Naive B cell (primary cell): ENCODE results near the gene CTNNA1. TPM values are rescaled to one million over a fixed set of nuclear protein-coding genes. Genes with fewer than 3 reads are reported as not detected.
"Not testable (repeated sequence)": the region's sequence is repeated elsewhere in the genome, so short reads cannot be mapped to it uniquely, and the experiment has no call there.

ENCODE experiments used
- ATAC-seq, 2 donors: fragments of 150-1000 bp; cut with Tn5 transposase; 2 replicates each; pipeline ENCODE4 v1.10.0; 2021; ENCODE audit warnings: low read depth in 2 of 2, mild to moderate bottlenecking in 2 of 2, moderate library complexity in 2 of 2
- DNase-seq: peaks from one replicate; pipeline ENCODE4 v3.0.0; 2022
- H3K27ac Mint-ChIP-seq, 6 donors: one replicate each; pipeline ENCODE4 v1.8.0; 2020 to 2022; ENCODE audit warnings: mild to moderate bottlenecking in 6 of 6, mixed read lengths in 6 of 6, moderate library complexity in 5 of 6, inconsistent platforms in 2 of 6
- H3K27me3 Mint-ChIP-seq, 3 donors: one replicate each; pipeline ENCODE4 v1.8.0; 2021 to 2022; ENCODE audit warnings: mixed read lengths in 3 of 3, mild to moderate bottlenecking in 1 of 3
- H3K36me3 Mint-ChIP-seq, 2 donors: one replicate each; pipeline ENCODE4 v1.8.0; 2020 to 2022; ENCODE audit warnings: mixed read lengths in 2 of 2, inconsistent platforms in 1 of 2, mild to moderate bottlenecking in 1 of 2
- H3K4me1 Mint-ChIP-seq, 3 donors: one replicate each; pipeline ENCODE4 v1.8.0; 2020 to 2022; ENCODE audit warnings: mixed read lengths in 3 of 3, inconsistent platforms in 1 of 3, mild to moderate bottlenecking in 1 of 3, moderate library complexity in 1 of 3
- H3K4me3 Mint-ChIP-seq, 8 donors: one replicate each; pipeline ENCODE4 v1.8.0; 2020 to 2022; ENCODE audit warnings: mild to moderate bottlenecking in 8 of 8, mixed read lengths in 8 of 8, moderate library complexity in 8 of 8, inconsistent platforms in 2 of 8
- H3K9me3 Mint-ChIP-seq, 7 donors: one replicate each; pipeline ENCODE4 v1.8.0; 2020 to 2022; ENCODE audit warnings: mixed read lengths in 7 of 7, mild to moderate bottlenecking in 5 of 7, inconsistent platforms in 2 of 7, moderate library complexity in 1 of 7
- polyA plus RNA-seq, 6 donors: library from polyadenylated mRNA; unstranded; fragments of 300-500 nt; fragmentation: Illumina TruSeq; gene quantifications; one replicate each; pipeline ENCODE4 v1.2.3, GENCODE V29; 2021; ENCODE audit warnings: low read depth in 6 of 6

CTNNA1 gene
- polyA plus RNA-seq, 6 donors from 2014 or later, result 18.8 to 25.8 (median 23.7) TPM

DNA sequence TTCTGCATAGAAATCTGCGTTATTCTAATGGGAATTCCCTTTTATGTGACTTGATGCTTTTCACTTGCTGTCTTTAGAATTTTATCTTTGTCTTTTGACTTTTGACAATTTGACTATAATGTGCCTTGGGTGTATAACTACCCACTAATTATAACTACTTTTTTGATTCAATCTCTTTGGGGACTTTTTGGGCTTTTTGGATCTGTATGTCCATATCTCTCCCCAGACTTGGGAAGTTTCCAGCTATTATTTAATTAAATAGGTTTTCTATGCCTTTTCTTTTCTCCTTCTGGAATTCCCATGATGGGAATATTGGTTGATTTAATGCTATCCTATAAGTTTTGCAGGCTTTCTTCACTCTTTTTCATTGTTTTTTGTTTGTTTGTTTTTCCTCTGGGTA lies 64.0 kb downstream of the CTNNA1 start:
- peak overlapping the region in 1 of 6 donors; percentile 28 for H3K27ac Mint-ChIP-seq
- peaks cover 0 to 2% (median 0%) of the 10 kb centered on the region in 3 donors for H3K4me1 Mint-ChIP-seq
- peaks cover 19 to 26% of the 10 kb centered on the region in 2 donors for H3K36me3 Mint-ChIP-seq
- DNase-seq, result no peak
- no peak overlapping the region for H3K4me3 Mint-ChIP-seq
- no peak for ATAC-seq
- no peaks in the 10 kb centered on the region for H3K9me3 Mint-ChIP-seq
- H3K27me3 Mint-ChIP-seq, result no peaks in the 10 kb centered on the region

DNA sequence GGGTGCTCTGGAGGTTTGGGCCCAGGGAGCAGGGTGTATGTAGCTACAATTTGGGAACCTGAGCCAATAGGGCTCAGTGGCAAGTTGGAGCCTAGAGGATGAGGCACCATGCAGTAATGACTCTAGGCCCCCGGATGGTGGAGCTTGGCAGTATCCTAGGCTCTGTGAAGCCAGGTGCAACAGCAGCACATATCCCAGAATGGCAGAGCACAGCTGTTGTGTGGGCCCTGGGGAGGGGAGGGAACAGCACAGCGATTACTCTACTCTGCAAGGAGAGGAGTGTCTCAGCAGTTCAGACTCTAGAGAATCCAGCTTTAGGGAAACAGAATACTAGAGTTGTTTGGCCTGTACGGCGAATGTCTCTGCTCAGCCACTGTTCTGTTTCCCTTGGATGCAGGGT lies 65.9 kb downstream of the CTNNA1 start:
- DNase-seq (no peak), ATAC-seq (no peak)
- H3K27ac Mint-ChIP-seq, result peak overlapping the region in 1 of 6 donors; percentile 53
- no peaks in the 10 kb centered on the region for H3K27me3 Mint-ChIP-seq
- no peaks in the 10 kb centered on the region for H3K9me3 Mint-ChIP-seq
- H3K4me1 Mint-ChIP-seq, result peaks cover 0 to 2% (median 0%) of the 10 kb centered on the region in 3 donors
- H3K4me3 Mint-ChIP-seq, result no peak overlapping the region
- peaks cover 6 to 26% of the 10 kb centered on the region in 2 donors for H3K36me3 Mint-ChIP-seq

DNA sequence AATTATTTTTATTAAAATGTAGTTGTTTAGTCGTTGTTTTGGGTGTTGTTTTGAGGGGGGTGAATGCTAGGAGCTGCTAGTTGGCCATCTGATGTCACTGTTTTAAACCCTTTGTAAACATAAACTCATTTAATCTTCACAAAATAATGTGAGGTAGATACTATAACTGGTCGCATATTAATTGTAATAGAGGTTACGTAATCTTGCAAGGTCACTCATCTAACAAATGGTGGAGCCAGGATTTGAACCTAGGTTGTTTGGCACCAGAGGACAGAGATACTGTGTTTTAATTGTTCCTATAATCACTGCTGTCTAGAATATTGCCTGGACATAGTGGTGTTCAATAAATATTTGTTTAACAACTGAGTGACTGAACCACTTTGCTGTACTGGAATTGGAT lies 67.5 kb downstream of the CTNNA1 start:
- Mint-ChIP-seq H3K4me1 (no peaks in the 10 kb centered on the region), H3K27me3 (no peaks in the 10 kb centered on the region), H3K9me3 (no peaks in the 10 kb centered on the region), H3K27ac (no peak overlapping the region), H3K4me3 (no peak overlapping the region), H3K36me3 (peaks cover under 1 to 19% of the 10 kb centered on the region in 2 donors)
- DNase-seq, result no peak
- ATAC-seq, result no peak

DNA sequence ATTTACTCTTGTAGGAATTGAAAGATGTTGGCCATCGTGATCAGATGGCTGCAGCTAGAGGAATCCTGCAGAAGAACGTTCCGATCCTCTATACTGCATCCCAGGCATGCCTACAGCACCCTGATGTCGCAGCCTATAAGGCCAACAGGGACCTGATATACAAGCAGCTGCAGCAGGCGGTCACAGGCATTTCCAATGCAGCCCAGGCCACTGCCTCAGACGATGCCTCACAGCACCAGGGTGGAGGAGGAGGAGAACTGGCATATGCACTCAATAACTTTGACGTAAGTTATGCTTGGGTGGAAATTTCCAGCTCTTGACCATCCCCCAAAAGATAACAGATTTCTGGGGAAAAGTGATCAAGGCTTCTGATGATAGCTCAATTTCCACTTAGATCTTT lies 71.3 kb downstream of the CTNNA1 start:
- Mint-ChIP-seq H3K4me1 (no peaks in the 10 kb centered on the region), H3K27me3 (no peaks in the 10 kb centered on the region), H3K4me3 (no peak overlapping the region), H3K27ac (no peak overlapping the region), H3K9me3 (no peaks in the 10 kb centered on the region), H3K36me3 (peaks cover 0 to 10% of the 10 kb centered on the region in 2 donors)
- ATAC-seq (no peak), DNase-seq (no peak)

DNA sequence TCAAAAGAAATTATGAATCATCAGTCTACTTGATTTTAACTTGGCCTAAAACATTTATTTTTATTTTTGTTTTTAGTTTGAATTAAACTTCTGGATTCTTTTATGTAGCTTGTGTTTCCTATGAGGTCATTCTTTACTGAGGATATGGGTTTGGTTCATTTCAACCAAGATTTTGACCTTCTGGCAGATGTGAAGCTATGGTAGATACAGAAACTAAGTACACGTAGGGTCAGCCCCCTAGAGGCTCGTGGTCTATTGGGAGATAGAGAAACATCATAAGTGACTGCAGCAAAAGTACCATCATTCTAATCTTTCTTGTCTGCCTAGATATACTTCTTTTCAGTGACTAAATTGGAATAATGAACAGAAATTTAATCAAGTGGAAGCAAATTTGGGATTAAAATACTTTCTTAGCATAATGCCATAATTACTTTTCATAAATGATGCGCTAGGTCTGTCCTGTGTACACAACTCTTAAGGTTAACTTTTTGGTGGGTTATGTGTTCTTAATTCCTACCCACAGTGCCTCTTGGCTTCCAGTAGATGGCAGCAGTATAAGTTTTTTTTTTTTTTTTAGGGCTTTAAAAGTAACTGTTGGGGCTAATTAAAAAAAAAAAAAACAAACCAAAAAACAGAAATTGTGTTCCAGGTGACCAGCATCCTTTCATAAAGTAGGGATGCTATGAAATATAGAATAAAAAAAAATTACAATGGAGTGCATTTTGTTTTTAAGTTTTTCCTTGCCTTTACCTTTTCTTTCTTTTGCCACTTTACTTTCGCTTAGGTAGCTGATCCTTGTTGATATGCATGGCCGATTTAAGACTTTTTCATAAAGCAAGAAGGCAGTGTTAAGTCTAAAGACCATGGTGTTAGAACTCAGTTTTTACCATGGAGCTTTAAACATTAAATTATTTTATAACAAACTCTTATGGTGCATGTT lies 72.0 kb downstream of the CTNNA1 start:
- peaks cover 0 to 10% of the 10 kb centered on the region in 2 donors for H3K36me3 Mint-ChIP-seq
- peak; percentile 9 for DNase-seq
- H3K27me3 Mint-ChIP-seq, result no peaks in the 10 kb centered on the region
- no peaks in the 10 kb centered on the region for H3K9me3 Mint-ChIP-seq
- H3K4me3 Mint-ChIP-seq, result no peak overlapping the region
- ATAC-seq, result no peak
- H3K27ac Mint-ChIP-seq, result no peak overlapping the region
- no peaks in the 10 kb centered on the region for H3K4me1 Mint-ChIP-seq

DNA sequence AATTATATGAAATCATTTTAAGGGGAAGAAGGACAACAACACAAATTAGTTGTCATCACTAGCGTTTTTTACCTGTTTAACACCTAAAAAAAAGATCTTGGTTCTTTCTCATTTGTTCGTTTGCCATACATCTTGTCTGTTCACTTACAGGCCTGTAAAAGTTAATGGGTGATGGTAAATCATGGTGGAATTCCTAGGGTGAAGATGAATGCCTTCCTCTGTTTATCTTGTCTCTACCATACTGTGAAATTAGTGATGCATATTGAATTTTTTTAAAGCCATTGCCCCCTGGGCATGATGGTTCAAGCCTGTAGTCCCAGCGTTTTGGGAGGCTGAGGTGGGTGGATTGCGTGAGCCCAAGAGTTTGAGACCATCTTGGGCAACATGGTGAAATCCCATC lies 75.3 kb downstream of the CTNNA1 start:
- Mint-ChIP-seq H3K9me3 (no peaks in the 10 kb centered on the region), H3K27ac (no peak overlapping the region), H3K27me3 (no peaks in the 10 kb centered on the region), H3K4me3 (no peak overlapping the region), H3K36me3 (peaks cover 0 to 10% of the 10 kb centered on the region in 2 donors), H3K4me1 (peaks cover 0 to 4% (median 0%) of the 10 kb centered on the region in 3 donors)
- DNase-seq (no peak), ATAC-seq (no peak)

DNA sequence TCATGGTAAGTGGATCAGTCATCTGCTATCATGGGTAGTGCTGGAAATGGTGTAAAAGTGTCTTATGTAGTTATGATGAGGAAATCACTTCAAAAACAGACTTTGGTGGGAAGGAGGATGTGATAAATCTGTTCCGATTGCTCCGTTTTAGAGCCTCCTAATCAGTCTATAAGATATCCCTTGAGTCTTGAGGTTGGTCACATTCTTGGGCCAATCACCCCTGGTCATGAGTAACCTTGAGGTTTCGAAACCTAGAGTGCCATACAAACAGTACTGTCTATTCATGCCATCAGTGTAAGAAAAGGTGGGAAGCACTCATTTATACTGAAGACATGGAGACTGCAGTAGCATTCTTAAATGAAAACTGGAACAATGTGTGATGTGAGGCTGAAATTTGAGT lies 76.1 kb downstream of the CTNNA1 start:
- ATAC-seq, result no peak
- peaks cover 0 to 10% of the 10 kb centered on the region in 2 donors for H3K36me3 Mint-ChIP-seq
- H3K27ac Mint-ChIP-seq, result peak overlapping the region in 1 of 6 donors; percentile 44
- peaks cover 0 to 4% (median 4%) of the 10 kb centered on the region in 3 donors for H3K4me1 Mint-ChIP-seq
- H3K27me3 Mint-ChIP-seq, result no peaks in the 10 kb centered on the region
- no peak overlapping the region for H3K4me3 Mint-ChIP-seq
- no peaks in the 10 kb centered on the region for H3K9me3 Mint-ChIP-seq
- DNase-seq, result no peak

DNA sequence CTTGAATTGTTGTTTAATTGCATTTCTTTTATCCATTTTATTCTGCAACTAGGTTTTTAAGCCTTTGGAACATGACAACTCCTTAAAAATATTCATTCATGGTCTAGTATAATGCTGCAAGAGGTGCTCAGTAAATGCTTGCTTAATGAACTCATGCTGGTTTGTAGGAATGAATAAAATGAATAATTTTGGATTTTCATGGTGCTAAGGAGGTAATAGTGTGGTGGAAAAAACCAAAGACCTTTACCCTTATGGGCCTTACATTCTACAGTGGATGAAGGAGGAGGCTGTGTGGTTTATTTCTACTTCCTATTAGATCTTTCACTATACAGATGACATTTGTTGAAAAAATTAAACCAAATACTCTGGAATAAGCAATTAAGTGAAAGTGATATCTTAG lies 78.5 kb downstream of the CTNNA1 start:
- no peaks in the 10 kb centered on the region for H3K9me3 Mint-ChIP-seq
- no peak overlapping the region for H3K4me3 Mint-ChIP-seq
- ATAC-seq, result no peak
- peaks cover 0 to 10% of the 10 kb centered on the region in 2 donors for H3K36me3 Mint-ChIP-seq
- no peak overlapping the region for H3K27ac Mint-ChIP-seq
- DNase-seq, result no peak
- H3K27me3 Mint-ChIP-seq, result no peaks in the 10 kb centered on the region
- H3K4me1 Mint-ChIP-seq, result peaks cover 4 to 14% (median 4%) of the 10 kb centered on the region in 3 donors

DNA sequence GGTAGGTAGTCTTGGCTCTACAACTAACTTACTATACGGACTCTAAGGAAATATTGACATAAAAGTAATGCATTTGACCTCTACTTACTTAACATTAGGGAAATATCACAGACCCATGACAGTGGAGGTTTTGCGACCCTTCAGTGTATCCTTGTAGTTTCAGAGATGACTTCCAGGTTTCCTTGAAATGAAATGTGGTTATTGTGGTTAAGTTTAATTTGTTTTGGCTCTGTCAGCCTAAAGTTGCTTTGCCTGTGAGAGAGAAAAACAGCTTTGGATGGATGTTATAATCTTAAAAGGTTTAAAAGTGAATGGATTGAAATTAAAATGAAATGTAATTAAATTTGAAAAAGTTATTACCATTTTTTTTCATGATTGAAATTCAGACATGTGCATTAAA lies 79.0 kb downstream of the CTNNA1 start:
- no peaks in the 10 kb centered on the region for H3K27me3 Mint-ChIP-seq
- no peak overlapping the region for H3K4me3 Mint-ChIP-seq
- ATAC-seq (no peak), DNase-seq (no peak)
- peaks cover 2 to 8% of the 10 kb centered on the region in 2 donors for H3K36me3 Mint-ChIP-seq
- H3K4me1 Mint-ChIP-seq, result peaks cover 4 to 15% (median 4%) of the 10 kb centered on the region in 3 donors
- H3K9me3 Mint-ChIP-seq, result no peaks in the 10 kb centered on the region
- H3K27ac Mint-ChIP-seq, result no peak overlapping the region

DNA sequence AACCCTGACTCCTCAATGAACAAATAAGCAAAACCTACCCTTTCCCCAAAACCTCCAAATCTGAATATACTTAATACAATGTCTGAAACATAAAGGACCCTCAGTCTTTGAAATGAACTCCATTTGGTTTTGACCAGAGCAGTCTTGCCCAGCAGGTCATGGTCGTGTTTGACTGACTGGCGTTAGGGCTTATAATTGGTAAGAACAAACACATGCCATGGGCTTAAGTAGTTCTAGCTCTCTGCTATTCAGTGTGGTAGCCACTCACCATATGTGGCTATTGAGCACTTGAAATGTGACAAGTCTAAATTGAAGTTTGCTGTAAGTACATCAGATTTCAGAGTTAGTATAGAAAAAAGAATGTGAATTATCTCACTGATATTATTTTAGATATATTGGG lies 79.9 kb downstream of the CTNNA1 start:
- Mint-ChIP-seq H3K4me1 (peaks cover 7 to 21% (median 7%) of the 10 kb centered on the region in 3 donors), H3K9me3 (peaks cover 0 to 2% (median 0%) of the 10 kb centered on the region in 7 donors), H3K36me3 (peaks cover 0 to 8% of the 10 kb centered on the region in 2 donors), H3K27me3 (no peaks in the 10 kb centered on the region), H3K4me3 (no peak overlapping the region), H3K27ac (no peak overlapping the region)
- DNase-seq (no peak), ATAC-seq (no peak)

DNA sequence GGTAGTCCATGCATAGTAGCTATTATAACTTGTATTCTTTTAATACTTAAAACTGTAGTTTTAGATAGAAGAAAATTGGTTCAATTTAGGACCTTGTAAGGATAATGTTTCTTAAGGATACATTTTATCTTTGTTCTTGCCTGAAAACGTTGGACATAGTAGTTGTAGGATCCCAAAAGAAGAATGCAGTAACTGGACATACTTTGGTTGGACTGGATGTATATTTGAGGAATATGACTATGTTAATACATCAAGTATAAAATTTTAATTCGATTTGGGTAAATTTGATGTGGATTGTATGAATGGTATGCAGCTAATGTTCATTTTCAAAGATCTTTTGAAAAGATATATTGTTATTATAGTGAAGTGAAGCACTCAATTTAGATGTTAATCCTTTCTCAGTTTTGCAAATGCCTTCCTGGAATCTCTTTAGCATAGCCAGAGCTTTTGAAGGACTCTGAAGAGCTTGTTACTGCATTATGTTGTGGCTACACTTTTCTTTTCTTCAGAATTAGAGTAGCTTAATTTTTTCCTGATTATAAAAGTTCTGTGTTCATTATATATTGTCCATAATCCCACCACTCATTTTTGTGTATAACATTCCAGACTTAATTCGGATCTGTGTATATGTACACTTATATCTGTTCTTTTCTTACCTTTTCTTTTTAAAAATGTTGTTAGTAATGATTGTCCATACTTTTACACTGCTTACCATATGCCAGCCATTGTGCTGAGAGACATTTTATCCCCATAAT lies 80.7 kb downstream of the CTNNA1 start:
- H3K9me3 Mint-ChIP-seq, result peaks cover 0 to 2% (median 0%) of the 10 kb centered on the region in 7 donors
- DNase-seq (no peak), ATAC-seq (no peak)
- H3K4me1 Mint-ChIP-seq, result peaks cover 7 to 21% (median 8%) of the 10 kb centered on the region in 3 donors
- H3K27me3 Mint-ChIP-seq, result no peaks in the 10 kb centered on the region
- peak overlapping the region in 1 of 6 donors; percentile 17 for H3K27ac Mint-ChIP-seq
- H3K4me3 Mint-ChIP-seq, result no peak overlapping the region
- peaks cover 0 to 8% of the 10 kb centered on the region in 2 donors for H3K36me3 Mint-ChIP-seq

DNA sequence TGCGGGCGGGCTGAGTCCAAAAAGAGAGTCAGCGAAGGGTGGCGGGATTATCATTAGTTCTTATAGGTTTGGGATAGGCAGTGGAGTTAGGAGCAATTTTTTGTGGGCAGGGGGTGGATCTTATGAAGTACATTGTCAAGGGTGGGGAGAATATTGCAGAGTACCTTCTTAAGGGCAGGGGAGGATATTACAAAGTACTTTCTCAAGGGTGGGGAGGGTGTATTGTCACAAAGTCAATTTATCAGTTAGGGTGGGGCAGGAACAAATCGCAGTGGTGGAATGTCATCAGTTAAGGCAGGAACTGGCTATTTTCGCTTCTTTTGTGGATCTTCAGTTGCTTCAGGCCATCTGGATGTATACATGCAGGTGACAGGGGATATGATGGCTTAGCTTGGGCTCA lies 81.6 kb downstream of the CTNNA1 start:
- not testable (repeated sequence) for H3K27me3 Mint-ChIP-seq, H3K27ac Mint-ChIP-seq, ATAC-seq, DNase-seq, H3K4me3 Mint-ChIP-seq, H3K9me3 Mint-ChIP-seq, H3K36me3 Mint-ChIP-seq
- peaks cover 13 to 29% (median 16%) of the 10 kb centered on the region in 3 donors for H3K4me1 Mint-ChIP-seq

DNA sequence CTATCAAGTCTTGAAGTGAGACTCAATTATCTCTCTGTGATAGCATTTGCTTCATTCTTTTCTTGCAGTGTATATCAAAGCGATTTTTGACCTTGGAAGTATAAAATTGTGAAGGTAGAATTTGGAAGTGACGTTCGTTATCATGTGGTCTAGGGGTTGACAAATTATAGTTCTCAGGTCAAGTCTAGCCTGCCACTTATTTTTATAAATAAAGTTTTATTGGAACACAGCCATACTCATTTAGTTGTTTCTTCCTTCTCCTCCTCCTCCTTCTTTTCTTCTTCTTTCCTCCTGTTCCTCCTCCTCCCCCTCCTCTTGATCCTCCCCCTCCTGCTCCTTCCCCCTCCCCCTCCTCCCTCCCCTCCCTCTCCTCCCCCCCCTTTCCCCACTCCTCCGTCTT lies 83.9 kb downstream of the CTNNA1 start:
- H3K4me1 Mint-ChIP-seq, result peaks cover 10 to 33% (median 17%) of the 10 kb centered on the region in 3 donors
- no peak overlapping the region for H3K27ac Mint-ChIP-seq
- ATAC-seq, result no peak
- no peaks in the 10 kb centered on the region for H3K27me3 Mint-ChIP-seq
- H3K36me3 Mint-ChIP-seq, result peaks cover 0 to 8% of the 10 kb centered on the region in 2 donors
- no peak overlapping the region for H3K4me3 Mint-ChIP-seq
- peaks cover 0 to 2% (median 0%) of the 10 kb centered on the region in 7 donors for H3K9me3 Mint-ChIP-seq
- DNase-seq, result no peak
